ENCODE data around the gene FAM131C.

GRCh38 chr1:16076031-16076864 lies 2.8 kb upstream of the FAM131C start:
- TF ChIP-seq CTCF (conservative IDR thresholded peaks at IDR 0.05 in 1 of 2, IDR thresholded peaks at IDR 0.05 in 1 of 2; ENCODE audit: extremely low read depth in 1 of 2, insufficient read depth in 1 of 2, low read depth in 1 of 2, low read length in 2 of 2) (no peak), EZH2 (IDR thresholded peaks at IDR 0.05; ENCODE audit: borderline replicate concordance, low read length) (no peak)

All from mammary epithelial cell (primary cell).